ENCODE measurements around the gene AGXT.

AGXT gene

DNA sequence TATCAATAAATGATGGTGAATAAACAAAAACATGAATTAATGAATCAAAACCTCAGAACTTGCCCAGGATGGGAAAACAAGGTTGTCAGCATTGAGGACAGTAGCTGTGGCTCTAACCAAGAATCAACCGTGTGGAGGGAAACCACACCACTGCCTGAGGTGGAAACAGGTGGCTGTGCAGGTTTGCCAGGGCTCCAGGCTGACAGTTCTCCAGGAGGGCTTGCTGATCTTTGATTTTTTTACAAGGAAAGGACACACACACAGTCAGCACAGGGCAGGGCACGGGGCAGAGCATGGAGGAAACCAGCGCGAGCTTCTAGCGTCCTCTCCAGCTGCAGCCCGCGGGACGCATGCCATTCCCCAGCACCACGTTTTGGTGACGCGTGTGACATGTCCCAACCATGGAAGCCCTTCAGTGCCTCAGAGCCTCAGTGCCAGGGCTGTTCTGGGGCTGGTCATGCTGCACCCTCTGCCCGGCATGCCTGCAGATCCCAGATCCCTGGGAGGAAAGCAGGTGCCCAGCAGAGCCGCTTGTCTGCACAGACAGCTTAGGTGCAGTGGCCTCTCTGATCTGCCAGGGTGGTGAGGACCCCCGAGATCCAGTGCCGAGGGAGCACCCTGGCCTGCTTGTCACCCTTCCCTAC is 15.8 kb upstream of the AGXT start:
- no peak for TF ChIP-seq CTCF (IDR thresholded peaks at IDR 0.05; ENCODE audit: control insufficient read depth, extremely low read depth, insufficient read depth)
- DNase-seq (ENCODE audit: low read depth) = no peak
- no peak overlapping the region for H3K4me3 ChIP-seq (ENCODE audit: low read depth, low read length)

GRCh38 chr2:240855670-240856069 is 13.0 kb upstream of the AGXT start:
- no peak for DNase-seq (ENCODE audit: low read depth)
- TF ChIP-seq CTCF (IDR thresholded peaks at IDR 0.05; ENCODE audit: control insufficient read depth, extremely low read depth, insufficient read depth) = no peak
- H3K4me3 ChIP-seq (ENCODE audit: low read depth, low read length) = no peak overlapping the region

DNA sequence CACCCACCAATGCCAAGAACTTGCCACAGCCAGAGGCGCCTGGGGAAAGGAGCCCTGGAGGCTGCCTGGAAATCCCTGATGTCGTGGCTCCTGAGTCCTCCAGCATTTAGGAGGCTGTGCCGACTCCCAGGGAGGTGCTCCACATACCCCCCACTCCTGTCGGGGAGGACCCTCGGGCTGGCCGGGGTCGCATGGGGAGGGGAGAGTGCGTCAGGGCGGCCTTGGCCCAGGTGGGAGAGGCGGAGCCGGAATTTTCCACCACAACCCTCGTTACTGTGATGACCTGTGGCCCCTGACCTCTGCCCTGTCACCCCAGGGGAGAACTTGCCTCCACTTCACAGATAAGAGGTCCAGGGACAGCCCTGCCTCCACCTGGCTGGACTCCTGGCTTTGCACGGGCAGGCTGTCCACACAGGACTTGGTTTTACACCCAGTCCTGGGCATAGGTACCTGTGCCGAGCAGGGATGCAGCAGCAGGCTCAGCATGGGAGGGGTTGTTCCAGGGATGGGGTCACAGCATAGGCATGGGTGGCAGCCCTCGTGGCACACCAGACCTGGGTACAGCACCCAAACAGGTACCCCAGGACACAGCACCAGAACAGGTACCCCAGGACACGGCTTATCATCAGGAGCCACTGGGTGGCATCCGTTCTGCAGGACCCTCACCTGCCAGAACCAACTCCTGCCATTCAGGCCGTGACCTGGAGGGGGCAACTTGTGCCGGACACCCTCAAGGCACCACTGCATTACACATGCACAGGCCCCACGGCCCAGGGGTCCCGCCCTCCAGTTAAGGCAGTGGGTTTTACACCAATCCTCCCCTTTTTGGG is 12.3 kb upstream of the AGXT start:
- no peak for DNase-seq (ENCODE audit: low read depth)
- no peak overlapping the region for H3K4me3 ChIP-seq (ENCODE audit: low read depth, low read length)
- TF ChIP-seq CTCF (IDR thresholded peaks at IDR 0.05; ENCODE audit: control insufficient read depth, extremely low read depth, insufficient read depth) = no peak

- no peak for DNase-seq (ENCODE audit: low read depth)
Measured at GRCh38 chr2:240857039-240858008, 11.3 kb upstream of the AGXT start.

DNA sequence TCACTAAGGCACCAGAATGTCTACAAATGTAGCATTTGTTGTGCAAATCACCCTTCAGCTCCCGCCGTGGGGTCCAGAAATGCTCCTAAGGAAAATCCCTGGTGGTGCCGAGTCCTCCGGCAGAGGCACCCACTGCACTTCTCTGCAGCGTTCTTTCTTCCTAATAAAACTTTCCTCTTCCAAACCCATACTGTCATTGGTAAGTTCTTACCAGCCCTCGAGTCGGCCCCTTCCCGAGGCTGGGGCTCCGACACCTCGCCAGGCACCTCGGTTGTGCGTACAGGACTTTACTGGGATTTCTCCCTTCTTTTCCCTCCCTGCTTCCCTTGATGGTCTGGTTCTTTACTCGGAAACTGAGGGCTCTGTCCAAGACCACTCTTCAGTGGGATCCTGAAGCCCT is 10.3 kb upstream of the AGXT start:
- TF ChIP-seq CTCF (IDR thresholded peaks at IDR 0.05; ENCODE audit: control insufficient read depth, extremely low read depth, insufficient read depth) = no peak
- no peak overlapping the region for H3K4me3 ChIP-seq (ENCODE audit: low read depth, low read length)
- DNase-seq (ENCODE audit: low read depth) = no peak

More at GRCh38 chr2:240857039-240858008, 11.3 kb upstream of the AGXT start:
- H3K4me3 ChIP-seq (ENCODE audit: low read depth, low read length) = no peak overlapping the region
- TF ChIP-seq CTCF (IDR thresholded peaks at IDR 0.05; ENCODE audit: control insufficient read depth, extremely low read depth, insufficient read depth) = no peak

DNA sequence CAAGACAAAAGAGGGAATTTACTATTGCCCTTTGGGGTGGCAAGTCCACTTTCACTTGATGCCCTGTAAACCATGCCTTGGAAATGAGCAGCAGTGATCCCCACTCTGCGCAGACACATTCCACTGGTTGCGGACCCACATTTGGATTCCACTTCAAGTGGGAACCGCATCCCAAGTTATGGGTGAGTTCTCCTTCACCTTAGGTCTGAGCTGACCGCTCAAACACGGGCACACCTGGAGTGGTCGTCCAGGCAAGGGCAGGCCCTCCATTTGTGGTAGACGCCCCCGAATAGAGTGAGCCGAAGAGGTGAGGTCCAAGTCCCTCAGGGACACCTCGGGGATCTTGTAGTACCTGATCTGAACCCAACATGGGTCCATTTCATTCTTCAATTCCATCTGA is 9.8 kb upstream of the AGXT start:
- H3K4me3 ChIP-seq (ENCODE audit: low read depth, low read length) = no peak overlapping the region
- no peak for DNase-seq (ENCODE audit: low read depth)
- TF ChIP-seq CTCF (IDR thresholded peaks at IDR 0.05; ENCODE audit: control insufficient read depth, extremely low read depth, insufficient read depth) = no peak

Measured in LNCaP clone FGC (cell line).